GM10266 (cell line): ENCODE results near the gene RNF223.

Experiments
- DNase-seq: peaks from one replicate; pipeline ENCODE4 v3.0.0; 2012; ENCODE audit errors: extremely low spot score
- CTCF ChIP-seq: IDR thresholded peaks from 2 replicates; pipeline ENCODE4 v1.5.1; 2012; ENCODE audit warnings: mild to moderate bottlenecking, low read depth; ENCODE audit not compliant: control insufficient read depth, insufficient read depth; ENCODE audit errors: missing control alignments

The RNF223 gene

GRCh38 chr1:1026599-1027413 is 47.3 kb downstream of the RNF223 start:
- TF ChIP-seq CTCF = no peak
- no peak for DNase-seq

GRCh38 chr1:1025730-1026129 is 48.4 kb downstream of the RNF223 start:
- no peak for DNase-seq
- no peak for TF ChIP-seq CTCF

GRCh38 chr1:1024771-1025699 is 49.1 kb downstream of the RNF223 start:
- no peak for TF ChIP-seq CTCF
- no peak for DNase-seq

- no peak for DNase-seq
- TF ChIP-seq CTCF = no peak
These were observed 49.8 kb downstream of the RNF223 start for GRCh38 chr1:1024149-1024770.

- no peak for DNase-seq
- TF ChIP-seq CTCF = no peak
These were observed 50.4 kb downstream of the RNF223 start for GRCh38 chr1:1023700-1024099.

- no peak for TF ChIP-seq CTCF
- DNase-seq = no peak
These were observed 51.6 kb downstream of the RNF223 start for GRCh38 chr1:1022302-1023009.
